SK-N-SH (cell line): ENCODE measurements around the gene CABP4.

ENCODE experiments used
- CTCF ChIP-seq: fragments of 200-600 bp; sonication (generic); IDR thresholded peaks from 2 replicates; pipeline ENCODE4 v1.6.1; 2017; ENCODE audit warnings: antibody characterized with exemption, mild to moderate bottlenecking, moderate library complexity
- EP300 ChIP-seq, 2 experiments: IDR thresholded peaks; 2 replicates each; pipeline versions ENCODE4 v1.4.0 to v1.6.1; 2012; ENCODE audit warnings: borderline replicate concordance in 1 of 2, low read depth in 1 of 2, low read length in 1 of 2
- GABPA ChIP-seq: IDR thresholded peaks from 2 replicates; pipeline ENCODE4 v1.4.0; 2012; ENCODE audit warnings: low read depth, mild to moderate bottlenecking
- NRF1 ChIP-seq: IDR thresholded peaks from 2 replicates; pipeline ENCODE4 v1.6.1; 2012; ENCODE audit warnings: low read depth, mild to moderate bottlenecking, low read length
- RCOR1 ChIP-seq: fragments of 150-350 bp; IDR thresholded peaks from 2 replicates; pipeline ENCODE4 v1.6.1; 2017; ENCODE audit warnings: antibody characterized with exemption, low read length
- RFX5 ChIP-seq: IDR thresholded peaks from 2 replicates; pipeline ENCODE4 v1.6.1; 2012; ENCODE audit warnings: mild to moderate bottlenecking, improper control_type of control experiment, low read length
- TAF1 ChIP-seq: IDR thresholded peaks from 2 replicates; pipeline ENCODE4 v1.6.1; 2012; ENCODE audit warnings: low read depth, mild to moderate bottlenecking, low read length, moderate library complexity, borderline replicate concordance
- USF2 ChIP-seq: fragments of 150-350 bp; IDR thresholded peaks from 2 replicates; pipeline ENCODE4 v1.6.1; 2017; ENCODE audit warnings: antibody characterized with exemption, low read length, low read depth, borderline replicate concordance

- TF ChIP-seq GABPA (no peak), CTCF (no peak), TAF1 (no peak), NRF1 (no peak), EP300 (IDR thresholded peaks at IDR 0.05; ENCODE audit: borderline replicate concordance in 1 of 2, low read depth in 1 of 2, low read length in 1 of 2) (no peak), RFX5 (no peak), RCOR1 (no peak), USF2 (no peak)
Observed at GRCh38 chr11:67498544-67498972, 43.4 kb downstream of the CABP4 start.
